Measurements from ENCODE around the gene WDR82.

DNA sequence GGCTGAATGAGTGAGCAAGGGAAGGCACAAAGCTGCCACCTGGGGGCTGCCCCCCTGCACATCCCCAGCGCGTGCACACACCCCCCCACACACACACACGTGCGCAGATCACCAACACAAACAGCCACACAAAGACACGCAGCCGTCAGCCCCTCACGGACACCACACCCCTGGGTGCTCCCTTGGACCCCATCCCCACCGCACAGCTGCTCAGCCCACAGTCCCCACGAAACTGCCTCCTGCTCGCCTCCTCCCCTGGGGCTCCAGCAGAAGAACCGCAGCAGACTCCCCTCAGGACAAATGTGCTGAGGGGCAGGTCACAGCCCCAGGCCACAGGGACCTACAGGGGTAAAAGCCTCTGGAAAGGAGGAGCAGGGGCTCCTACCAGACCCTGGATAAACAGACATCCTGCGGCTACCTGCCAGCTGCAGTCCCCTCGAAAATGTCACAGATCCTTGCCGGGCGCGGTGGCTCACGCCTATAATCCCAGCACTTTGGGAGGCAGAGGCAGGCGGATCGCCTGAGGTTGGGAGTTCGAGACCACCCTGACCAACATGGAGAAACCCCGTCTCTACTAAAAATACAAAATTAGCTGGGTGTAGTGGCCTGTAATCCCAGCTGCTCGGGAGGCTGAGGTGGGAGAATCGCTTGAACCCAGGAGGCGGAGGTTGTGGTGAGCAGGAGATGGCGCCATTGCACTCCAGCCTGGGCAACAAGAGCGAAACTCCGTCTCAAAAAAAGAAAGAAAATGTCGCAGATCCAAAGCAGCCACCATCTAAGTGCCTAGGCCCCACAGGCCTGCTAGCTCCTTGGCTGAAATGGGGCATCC, 46.0 kb downstream of the WDR82 start:
- TF ChIP-seq POLR2AphosphoS5 (IDR thresholded peaks at IDR 0.05) (no peak), EP300 (IDR thresholded peaks at IDR 0.05) (no peak)
- TF ChIP-seq, protein P1, sequence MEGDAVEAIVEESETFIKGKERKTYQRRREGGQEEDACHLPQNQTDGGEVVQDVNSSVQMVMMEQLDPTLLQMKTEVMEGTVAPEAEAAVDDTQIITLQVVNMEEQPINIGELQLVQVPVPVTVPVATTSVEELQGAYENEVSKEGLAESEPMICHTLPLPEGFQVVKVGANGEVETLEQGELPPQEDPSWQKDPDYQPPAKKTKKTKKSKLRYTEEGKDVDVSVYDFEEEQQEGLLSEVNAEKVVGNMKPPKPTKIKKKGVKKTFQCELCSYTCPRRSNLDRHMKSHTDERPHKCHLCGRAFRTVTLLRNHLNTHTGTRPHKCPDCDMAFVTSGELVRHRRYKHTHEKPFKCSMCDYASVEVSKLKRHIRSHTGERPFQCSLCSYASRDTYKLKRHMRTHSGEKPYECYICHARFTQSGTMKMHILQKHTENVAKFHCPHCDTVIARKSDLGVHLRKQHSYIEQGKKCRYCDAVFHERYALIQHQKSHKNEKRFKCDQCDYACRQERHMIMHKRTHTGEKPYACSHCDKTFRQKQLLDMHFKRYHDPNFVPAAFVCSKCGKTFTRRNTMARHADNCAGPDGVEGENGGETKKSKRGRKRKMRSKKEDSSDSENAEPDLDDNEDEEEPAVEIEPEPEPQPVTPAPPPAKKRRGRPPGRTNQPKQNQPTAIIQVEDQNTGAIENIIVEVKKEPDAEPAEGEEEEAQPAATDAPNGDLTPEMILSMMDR (IDR thresholded peaks at IDR 0.05) = no peak
